GM18870 (cell line): ENCODE measurements around the gene DNAJC17.

ENCODE experiments used
- ATAC-seq: cut with Tn5 transposase; IDR thresholded peaks from one replicate; pipeline ENCODE4 v1.9.1; 2021; ENCODE audit warnings: moderate library complexity; ENCODE audit not compliant: unreplicated experiment

DNAJC17 gene

GRCh38 chr15:40743921-40744814 is 63.1 kb downstream of the DNAJC17 start:
- ATAC-seq: no peak

DNA sequence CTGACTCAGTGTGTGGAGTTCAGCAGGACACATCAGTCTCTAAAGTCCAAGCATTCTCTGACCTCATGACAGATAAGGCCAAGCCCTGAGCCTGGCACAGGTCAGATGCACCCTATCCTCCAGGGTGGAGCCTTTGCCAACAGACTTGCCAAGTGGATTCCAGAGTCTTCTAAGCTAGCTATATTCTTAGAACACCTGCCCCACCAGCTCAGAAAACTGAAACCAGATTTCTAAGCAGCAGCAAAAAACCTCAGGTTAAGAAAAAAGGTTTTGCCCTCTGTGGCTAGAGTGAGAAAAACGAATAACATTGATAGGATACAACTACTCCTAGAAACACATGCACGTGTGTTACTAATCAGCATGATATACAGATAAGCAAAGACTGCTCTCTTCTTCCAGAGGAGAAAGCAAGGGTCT is 63.8 kb downstream of the DNAJC17 start:
- no peak for ATAC-seq

GRCh38 chr15:40739854-40740253 is 67.4 kb downstream of the DNAJC17 start:
- no peak for ATAC-seq

DNA sequence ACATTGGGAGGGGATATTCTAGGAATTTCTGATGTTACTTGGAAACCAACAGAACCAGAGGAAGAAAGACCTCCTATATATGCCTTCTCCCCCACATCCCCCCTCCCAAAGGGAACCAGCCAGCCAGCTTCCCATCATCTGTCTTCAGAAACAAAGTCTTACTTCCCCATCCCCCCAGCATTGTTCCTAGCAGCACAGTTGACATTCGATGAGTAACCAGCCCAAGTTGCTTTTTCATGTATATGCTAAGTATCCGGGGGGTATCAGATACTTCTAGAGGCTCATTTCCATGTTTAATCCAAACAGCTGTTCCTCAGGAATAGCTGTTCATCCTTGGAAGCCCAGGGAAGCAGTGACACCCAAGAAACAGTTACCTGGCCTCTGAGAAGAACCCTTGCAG is 68.2 kb downstream of the DNAJC17 start:
- no peak for ATAC-seq

DNA sequence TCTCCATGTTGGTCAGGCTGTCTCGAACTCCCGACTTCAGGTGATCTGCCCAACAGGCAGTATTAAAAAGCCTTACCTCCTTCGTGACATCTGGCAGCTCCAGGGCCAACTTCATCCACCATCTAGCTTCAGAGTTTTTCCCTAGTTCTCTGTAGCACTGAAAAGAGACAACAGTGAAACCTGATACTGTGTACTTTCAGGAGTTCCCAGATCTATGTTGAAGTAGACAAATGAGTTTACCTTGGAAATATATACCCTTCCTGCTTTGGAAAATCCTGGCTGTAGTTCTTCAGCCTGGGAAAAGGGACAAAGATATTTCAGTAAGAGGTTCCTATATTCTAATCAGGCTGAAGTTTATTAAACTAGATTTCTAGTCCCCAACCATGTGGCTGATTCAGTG is 70.2 kb downstream of the DNAJC17 start:
- no peak for ATAC-seq

GRCh38 chr15:40736575-40736974 is 70.7 kb downstream of the DNAJC17 start:
- ATAC-seq: no peak

GRCh38 chr15:40731034-40731433 is 76.2 kb downstream of the DNAJC17 start:
- no peak for ATAC-seq

- no peak for ATAC-seq
Measured at GRCh38 chr15:40723919-40724318, 83.4 kb downstream of the DNAJC17 start.

DNA sequence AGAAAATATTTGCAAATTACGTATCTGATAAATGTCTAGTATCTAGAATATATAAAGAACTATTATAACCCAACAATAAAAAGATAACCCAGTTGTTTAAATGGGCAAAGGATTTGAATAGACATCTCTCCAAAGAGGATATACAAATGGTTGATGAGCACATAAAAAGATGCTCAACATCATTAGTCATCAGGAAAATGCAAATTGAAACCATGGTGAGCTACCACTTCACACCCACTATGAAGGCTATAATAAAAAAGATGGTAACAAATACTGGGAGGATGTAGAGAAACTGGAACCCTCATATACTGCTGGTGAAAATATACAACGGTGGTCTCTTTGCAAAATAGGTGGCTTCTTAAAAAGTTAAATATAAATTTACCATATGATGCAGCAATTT is 84.3 kb downstream of the DNAJC17 start:
- no peak for ATAC-seq

DNA sequence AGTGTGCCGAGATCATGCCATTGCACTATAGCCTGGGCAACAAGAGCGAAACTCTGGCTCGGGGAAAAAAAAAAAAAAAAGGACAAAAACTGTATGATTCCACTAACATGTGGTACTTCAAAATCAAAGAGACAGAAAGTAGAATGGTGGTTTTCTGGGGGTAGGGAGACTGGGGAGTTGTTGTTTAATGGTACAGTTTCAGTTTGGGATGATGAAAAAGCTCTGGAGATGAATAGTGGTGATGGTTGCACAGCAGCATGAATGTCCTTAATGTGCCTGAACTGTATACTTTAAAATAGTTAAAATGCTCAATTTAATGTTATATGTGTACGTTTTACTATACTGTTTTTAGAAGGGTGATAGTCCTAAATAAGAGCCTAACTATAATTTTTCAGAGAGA is 84.9 kb downstream of the DNAJC17 start:
- no peak for ATAC-seq

DNA sequence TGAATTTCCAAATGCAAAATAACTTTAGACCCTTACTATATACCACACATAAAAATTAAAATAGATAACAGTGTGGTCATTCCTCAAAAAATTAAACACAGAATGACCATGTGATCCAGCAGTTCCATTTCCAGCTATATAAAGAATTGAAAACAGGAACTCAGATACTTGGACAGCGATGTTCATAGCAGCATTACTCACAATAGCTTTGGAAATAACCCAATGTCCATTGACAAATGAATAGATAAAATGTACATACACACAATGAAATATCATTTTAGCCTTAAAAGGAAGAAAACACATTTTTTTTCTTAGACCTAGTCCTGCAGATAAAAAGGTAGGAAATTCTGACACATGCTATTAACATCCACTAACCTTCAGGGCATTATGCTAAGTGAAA is 85.6 kb downstream of the DNAJC17 start:
- no peak for ATAC-seq

DNA sequence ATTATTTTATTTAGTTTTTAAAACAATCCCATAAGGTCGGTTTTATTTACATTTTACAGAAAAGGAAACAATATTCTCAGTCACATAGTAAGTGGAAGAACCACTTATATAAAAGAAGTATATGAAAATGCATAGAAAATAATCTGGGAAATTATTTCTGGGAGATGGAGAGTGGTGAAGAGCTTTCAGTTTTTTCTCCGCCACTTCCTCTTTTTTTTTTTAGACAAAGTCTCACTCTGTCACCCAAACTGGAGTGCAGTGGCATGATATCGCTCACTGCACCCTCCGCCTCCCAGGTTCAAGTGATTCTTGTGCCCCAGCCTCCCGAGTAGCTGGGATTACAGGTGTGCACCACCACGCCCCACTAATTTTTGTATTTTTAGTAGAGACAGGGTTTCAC is 91.1 kb downstream of the DNAJC17 start:
- ATAC-seq: no peak
